Peyer's patch (tissue), 4 donors: Measurements from ENCODE around the gene CHST4. TPM values are rescaled to one million over a fixed set of nuclear protein-coding genes. Genes with fewer than 3 reads are reported as not detected.
A peak's percentile ranks its signal among the peaks of the same experiment; 100 is the strongest.
"Not testable (repeated sequence)": the region's sequence is repeated elsewhere in the genome, so short reads cannot be mapped to it uniquely, and the experiment has no call there.

Source experiments
- DNase-seq, 3 donors: peaks; one replicate each; pipeline ENCODE4 v3.0.0-alpha.2; 2017 to 2019
- H3K27ac ChIP-seq, 4 donors: fragments of 200-600 bp; sonication (generic); one replicate each; pipeline ENCODE4 v1.5.1; 2016 to 2019
- H3K27me3 ChIP-seq, 2 donors: fragments of 200-600 bp; sonication (generic); one replicate each; pipeline ENCODE4 v1.5.1; 2019
- H3K36me3 ChIP-seq, 3 donors: fragments of 200-600 bp; sonication (generic); one replicate each; pipeline ENCODE4 v1.5.1; 2016 to 2019
- H3K4me1 ChIP-seq, 4 donors: fragments of 200-600 bp; sonication (generic); one replicate each; pipeline ENCODE4 v1.5.1; 2016 to 2019
- H3K4me3 ChIP-seq, 4 donors: fragments of 200-600 bp; sonication (generic); 1 replicate in 3 of 4; 2 replicates in 1 of 4; pipeline ENCODE4 v1.5.1; 2016 to 2019; ENCODE audit warnings: mild to moderate bottlenecking in 1 of 4
- H3K9me3 ChIP-seq, 4 donors: fragments of 200-600 bp; sonication (generic); one replicate each; pipeline ENCODE4 v1.5.1; 2016 to 2019; ENCODE audit warnings: mild to moderate bottlenecking in 1 of 4
- POLR2A ChIP-seq, 2 donors: fragments of 450-650 bp; IDR thresholded peaks; one replicate each; pipeline ENCODE4 v1.5.1; 2017; ENCODE audit warnings: antibody characterized with exemption in 2 of 2, mild to moderate bottlenecking in 2 of 2, moderate library complexity in 2 of 2
- total RNA-seq, 4 donors: library from RNA; depleted of rRNA; stranded (reverse); fragments of >200 nt; gene quantifications; one replicate each; pipeline ENCODE4 v1.1.0, GENCODE V29; 2016
- TF ChIP-seq, protein P1 (sequence below), 6 experiments: fragments of 450-650 bp in 4 of 6; fragments of 200-600 bp in 2 of 6; sonication (generic) in 1 of 6; IDR thresholded peaks; one replicate each; pipeline ENCODE4 v1.5.1; 2017 to 2019; ENCODE audit warnings: antibody characterized with exemption in 6 of 6, mild to moderate bottlenecking in 3 of 6, moderate library complexity in 1 of 6

The CHST4 gene
- total RNA-seq, 4 donors from 2014 or later = not detected

DNA sequence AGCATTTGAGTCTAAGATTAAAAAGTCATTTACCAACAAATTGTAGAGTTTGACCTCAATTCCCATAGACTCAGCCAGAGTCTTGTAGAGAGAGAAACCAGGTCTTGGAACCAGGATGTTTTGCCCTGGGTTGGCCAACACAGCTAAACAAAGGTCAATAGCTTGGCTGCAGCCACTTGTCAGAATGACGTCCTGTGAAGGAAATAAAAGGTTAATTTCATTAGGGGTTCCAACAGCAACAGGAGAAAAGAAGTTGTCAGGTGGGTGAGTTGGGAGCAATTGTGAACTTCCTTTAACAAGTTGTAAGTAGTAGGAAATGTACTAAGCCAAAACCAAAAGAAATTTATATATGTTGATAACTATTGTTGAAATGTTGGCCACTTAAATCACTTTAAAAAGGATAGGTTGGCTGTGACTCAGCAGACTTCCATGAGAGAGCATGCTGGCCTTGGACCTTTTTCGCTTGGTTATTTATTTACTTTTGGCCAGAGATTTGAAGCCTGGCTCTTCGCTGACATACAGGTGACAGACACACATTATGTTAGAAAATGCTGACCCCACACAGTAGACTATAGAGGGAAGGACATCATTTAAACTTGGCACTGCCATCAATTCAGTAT is 46.4 kb downstream of the CHST4 start:
- peak in 2 of 3 donors; percentile 48 to 67 for DNase-seq
- Histone ChIP-seq H3K9me3 (no peaks in the 10 kb centered on the region), H3K4me1 (peaks cover 0 to 7% (median 0%) of the 10 kb centered on the region in 4 donors), H3K4me3 (no peak overlapping the region), H3K36me3 (no peaks in the 10 kb centered on the region), H3K27me3 (no peaks in the 10 kb centered on the region), H3K27ac (peak overlapping the region in 3 of 4 donors; percentile 59 to 72 (median 65))
- TF ChIP-seq, protein P1, sequence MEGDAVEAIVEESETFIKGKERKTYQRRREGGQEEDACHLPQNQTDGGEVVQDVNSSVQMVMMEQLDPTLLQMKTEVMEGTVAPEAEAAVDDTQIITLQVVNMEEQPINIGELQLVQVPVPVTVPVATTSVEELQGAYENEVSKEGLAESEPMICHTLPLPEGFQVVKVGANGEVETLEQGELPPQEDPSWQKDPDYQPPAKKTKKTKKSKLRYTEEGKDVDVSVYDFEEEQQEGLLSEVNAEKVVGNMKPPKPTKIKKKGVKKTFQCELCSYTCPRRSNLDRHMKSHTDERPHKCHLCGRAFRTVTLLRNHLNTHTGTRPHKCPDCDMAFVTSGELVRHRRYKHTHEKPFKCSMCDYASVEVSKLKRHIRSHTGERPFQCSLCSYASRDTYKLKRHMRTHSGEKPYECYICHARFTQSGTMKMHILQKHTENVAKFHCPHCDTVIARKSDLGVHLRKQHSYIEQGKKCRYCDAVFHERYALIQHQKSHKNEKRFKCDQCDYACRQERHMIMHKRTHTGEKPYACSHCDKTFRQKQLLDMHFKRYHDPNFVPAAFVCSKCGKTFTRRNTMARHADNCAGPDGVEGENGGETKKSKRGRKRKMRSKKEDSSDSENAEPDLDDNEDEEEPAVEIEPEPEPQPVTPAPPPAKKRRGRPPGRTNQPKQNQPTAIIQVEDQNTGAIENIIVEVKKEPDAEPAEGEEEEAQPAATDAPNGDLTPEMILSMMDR (IDR thresholded peaks at IDR 0.05) = no peak
- TF ChIP-seq POLR2A (IDR thresholded peaks at IDR 0.05) = peak in 1 of 2 donors; percentile 24

DNA sequence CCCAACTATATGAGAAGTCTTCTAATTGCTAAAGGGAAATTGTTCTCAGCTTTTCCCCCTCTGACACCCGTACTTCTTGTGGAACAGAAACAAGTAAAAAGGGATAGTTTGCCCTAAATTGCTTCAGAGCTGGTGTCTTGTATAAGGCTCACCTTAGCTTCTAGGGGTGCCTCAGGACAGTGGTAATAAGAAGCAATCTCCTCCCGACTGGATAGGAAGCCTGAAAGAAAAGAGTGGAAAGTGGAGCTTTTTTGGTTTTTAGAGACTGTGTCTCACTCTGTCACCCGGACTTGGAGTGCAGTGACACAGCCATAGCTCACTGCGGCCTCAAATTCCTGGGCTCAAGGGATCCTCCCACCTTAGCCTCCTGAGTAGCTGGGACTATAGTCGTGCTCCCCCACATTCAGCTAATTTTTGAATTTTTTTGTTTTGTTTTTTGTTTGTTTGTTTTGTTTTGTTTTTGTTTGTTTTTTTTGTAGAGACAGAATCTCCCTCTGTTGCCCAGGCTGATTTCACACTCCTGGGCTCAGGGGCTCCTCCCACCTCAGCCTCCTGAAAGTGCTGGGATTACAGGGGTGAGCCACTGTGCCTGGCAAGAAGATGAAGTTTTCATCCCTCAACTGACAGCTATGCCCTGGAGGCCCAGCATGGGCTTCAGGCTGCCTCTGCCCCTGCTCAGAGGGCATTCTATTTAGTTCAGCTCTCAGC is 47.3 kb downstream of the CHST4 start:
- Histone ChIP-seq H3K27ac (peak overlapping the region in 3 of 4 donors; percentile 46 to 64 (median 59)), H3K4me3 (no peak overlapping the region), H3K9me3 (no peaks in the 10 kb centered on the region), H3K36me3 (no peaks in the 10 kb centered on the region), H3K27me3 (no peaks in the 10 kb centered on the region), H3K4me1 (peaks cover 0 to 7% (median 0%) of the 10 kb centered on the region in 4 donors)
- TF ChIP-seq, protein P1 (IDR thresholded peaks at IDR 0.05) = no peak
- no peak for TF ChIP-seq POLR2A (IDR thresholded peaks at IDR 0.05)
- no peak for DNase-seq

- Histone ChIP-seq H3K9me3 (no peaks in the 10 kb centered on the region), H3K27ac (no peak overlapping the region), H3K36me3 (no peaks in the 10 kb centered on the region), H3K4me3 (no peak overlapping the region), H3K27me3 (no peaks in the 10 kb centered on the region), H3K4me1 (peaks cover 0 to 7% (median 0%) of the 10 kb centered on the region in 4 donors)
- DNase-seq = no peak
- TF ChIP-seq, protein P1 (IDR thresholded peaks at IDR 0.05) = no peak
- no peak for TF ChIP-seq POLR2A (IDR thresholded peaks at IDR 0.05)
These were observed 48.5 kb downstream of the CHST4 start for GRCh38 chr16:71574702-71575101.

DNA sequence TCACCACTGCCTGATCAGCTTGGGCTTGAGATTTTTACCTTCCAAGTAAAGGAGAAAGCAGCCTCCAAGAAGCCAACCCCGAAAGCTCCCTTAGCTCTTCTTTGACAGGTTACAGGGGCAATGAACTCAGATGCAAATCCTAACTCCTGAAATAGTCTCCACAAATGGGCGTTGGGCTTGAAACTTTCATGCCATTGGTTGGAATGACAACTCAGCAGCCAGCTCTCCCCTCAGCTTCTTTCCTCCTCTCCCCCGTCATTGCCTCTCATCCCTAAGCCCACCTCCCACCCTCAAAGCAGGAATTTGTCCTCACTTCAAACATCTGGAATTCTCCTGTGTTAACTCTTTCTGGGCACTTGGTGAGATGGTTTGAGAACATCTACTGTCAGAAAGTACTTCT is 50.7 kb downstream of the CHST4 start, which contains the start of gene TAT:
Gene TAT (minus strand): TSS at position 122 of the 400 bp plus-strand sequence. CDS start 677 bp downstream, outside the sequence.
- Histone ChIP-seq H3K27me3 (no peaks in the 10 kb centered on the region), H3K4me3 (no peak within 1 kb of the TSS), H3K27ac (no peak within 1 kb of the TSS), H3K4me1 (peaks cover 0 to 7% (median 0%) of the 10 kb centered on the region in 4 donors), H3K9me3 (no peaks in the 10 kb centered on the region), H3K36me3 (no peaks in the 10 kb centered on the region)
- no peak for DNase-seq
- TF ChIP-seq, protein P1 (IDR thresholded peaks at IDR 0.05) = no peak
- TF ChIP-seq POLR2A (IDR thresholded peaks at IDR 0.05) = no peak

DNA sequence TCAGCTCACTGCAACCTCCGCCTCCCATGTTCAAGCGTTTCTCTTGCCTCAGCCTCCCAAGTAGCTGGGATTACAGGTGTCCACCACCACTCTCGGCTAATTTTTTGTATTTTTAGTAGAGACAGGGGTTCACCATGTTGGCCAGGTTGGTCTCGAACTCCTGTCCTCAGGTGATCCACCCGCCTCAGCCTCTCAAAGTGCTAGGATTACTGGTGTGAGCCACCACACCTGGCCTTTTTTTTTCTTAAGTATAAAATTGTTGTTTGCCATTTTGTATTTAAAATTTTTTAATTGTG is 56.3 kb downstream of the CHST4 start:
- not testable (repeated sequence) for H3K4me1 ChIP-seq, DNase-seq, H3K27me3 ChIP-seq, H3K27ac ChIP-seq, H3K9me3 ChIP-seq, H3K36me3 ChIP-seq, H3K4me3 ChIP-seq

GRCh38 chr16:71584543-71585317 is 58.5 kb downstream of the CHST4 start:
- no peaks in the 10 kb centered on the region for H3K9me3 ChIP-seq
- no peak overlapping the region for H3K27ac ChIP-seq
- H3K4me3 ChIP-seq = no peak overlapping the region
- no peak for DNase-seq
- H3K27me3 ChIP-seq = no peaks in the 10 kb centered on the region
- H3K4me1 ChIP-seq = no peaks in the 10 kb centered on the region
- no peaks in the 10 kb centered on the region for H3K36me3 ChIP-seq
- TF ChIP-seq, protein P1 (IDR thresholded peaks at IDR 0.05) = no peak
- TF ChIP-seq POLR2A (IDR thresholded peaks at IDR 0.05) = no peak
